HEK293 (cell line): ENCODE measurements around the gene HOXD9.

Experiments used
- CTCF ChIA-PET: fragments of 350-600 bp; formaldehyde crosslinking; extraction: SDS; loops from one replicate; lab custom pipeline; 2021; ENCODE audit warnings: antibody characterized with exemption; lab: Yijun Ruan, JAX
- POLR2A ChIA-PET: fragments of 300-600 bp; formaldehyde crosslinking; extraction: SDS; loops from one replicate; lab custom pipeline; 2020; ENCODE audit warnings: antibody characterized with exemption, inconsistent platforms; lab: Yijun Ruan, JAX
- H3K27ac ChIP-seq: fragments of 200-500 bp; sonication (Bioruptor generic); 2 replicates; pipeline ENCODE4 v1.5.1; 2014; ENCODE audit warnings: low read depth, low read length, control low read depth, inconsistent platforms; ENCODE audit errors: extremely low read depth
- H3K36me3 ChIP-seq, 2 experiments: fragments of 200-500 bp in 1 of 2; sonication (Bioruptor generic) in 1 of 2; 1 replicate in 1 of 2; 2 replicates in 1 of 2; pipeline ENCODE4 v1.5.1; 2014 to 2017; ENCODE audit warnings: inconsistent platforms in 2 of 2, low read length in 2 of 2; ENCODE audit not compliant: control insufficient read depth in 2 of 2, insufficient read depth in 1 of 2
- H3K4me1 ChIP-seq: fragments of 200-500 bp; sonication (Bioruptor generic); 2 replicates; pipeline ENCODE4 v1.5.1; 2014; ENCODE audit warnings: mild to moderate bottlenecking, low read length, inconsistent platforms; ENCODE audit not compliant: control insufficient read depth, insufficient read depth
- H3K4me3 ChIP-seq: 2 replicates; pipeline ENCODE4 v1.5.1; 2011; ENCODE audit warnings: low read depth, mild to moderate bottlenecking, control low read depth, low read length, moderate library complexity
- H3K9me3 ChIP-seq: fragments of 200-500 bp; sonication (Bioruptor generic); 2 replicates; pipeline ENCODE4 v1.5.1; 2014; ENCODE audit warnings: low read depth, low read length, inconsistent platforms; ENCODE audit not compliant: control insufficient read depth, insufficient read depth
- PATZ1 ChIP-seq: fragments of 450-650 bp; formaldehyde crosslinking; IDR thresholded peaks from 2 replicates; pipeline ENCODE4 v1.5.1; 2016; ENCODE audit warnings: missing biosample characterization, missing genetic modification characterization
- PRDM1 ChIP-seq: fragments of 450-650 bp; formaldehyde crosslinking; IDR thresholded peaks from 2 replicates; pipeline ENCODE4; 2016; ENCODE audit warnings: missing biosample characterization, missing genetic modification characterization
- SCRT2 ChIP-seq: fragments of 450-650 bp; formaldehyde crosslinking; IDR thresholded peaks from 2 replicates; pipeline ENCODE4 v1.5.1; 2016; ENCODE audit warnings: missing biosample characterization, missing genetic modification characterization
- ZBTB26 ChIP-seq: fragments of 450-650 bp; formaldehyde crosslinking; optimal IDR thresholded peaks from 2 replicates; pipeline ENCODE3; 2016; ENCODE audit warnings: missing biosample characterization, mild to moderate bottlenecking, missing genetic modification characterization
- ZBTB8A ChIP-seq: fragments of 450-650 bp; formaldehyde crosslinking; IDR thresholded peaks from 2 replicates; pipeline ENCODE4 v1.5.1; 2016; ENCODE audit warnings: missing biosample characterization, missing genetic modification characterization
- ZNF146 ChIP-seq: fragments of 450-650 bp; formaldehyde crosslinking; IDR thresholded peaks from 2 replicates; pipeline ENCODE4 v1.5.1; 2016; ENCODE audit warnings: missing biosample characterization, missing genetic modification characterization
- ZNF148 ChIP-seq: fragments of 450-650 bp; formaldehyde crosslinking; IDR thresholded peaks from 2 replicates; pipeline ENCODE4 v1.5.0; 2017; ENCODE audit warnings: missing biosample characterization, missing genetic modification characterization, borderline replicate concordance
- ZNF184 ChIP-seq: fragments of 450-650 bp; IDR thresholded peaks from 2 replicates; pipeline ENCODE4 v1.5.1; 2018; ENCODE audit warnings: missing biosample characterization, mild to moderate bottlenecking, missing genetic modification characterization
- ZNF274 ChIP-seq, 2 experiments: fragments of 200-500 bp in 1 of 2; fragments of 450-650 bp in 1 of 2; sonication (Bioruptor generic) in 1 of 2; formaldehyde crosslinking in 1 of 2; IDR thresholded peaks; 2 replicates each; pipeline versions ENCODE4 v1.5.1 to v1.6.1; 2014 to 2016; ENCODE audit warnings: borderline replicate concordance in 1 of 2, inconsistent platforms in 1 of 2, low read length in 1 of 2, missing biosample characterization in 1 of 2, missing genetic modification characterization in 1 of 2
- ZNF48 ChIP-seq: fragments of 450-650 bp; formaldehyde crosslinking; IDR thresholded peaks from 2 replicates; pipeline ENCODE4 v1.5.1; 2016; ENCODE audit warnings: missing biosample characterization, missing genetic modification characterization
- ZNF610 ChIP-seq: fragments of 450-650 bp; formaldehyde crosslinking; IDR thresholded peaks from 2 replicates; pipeline ENCODE4 v1.5.1; 2016; ENCODE audit warnings: missing biosample characterization, missing genetic modification characterization, borderline replicate concordance
- ZNF639 ChIP-seq: fragments of 450-650 bp; formaldehyde crosslinking; IDR thresholded peaks from 2 replicates; pipeline ENCODE4 v1.5.1; 2016; ENCODE audit warnings: missing biosample characterization, missing genetic modification characterization
- ZNF692 ChIP-seq: fragments of 450-650 bp; formaldehyde crosslinking; IDR thresholded peaks from 2 replicates; pipeline ENCODE4 v1.5.1; 2016; ENCODE audit warnings: missing biosample characterization, missing genetic modification characterization
- ZNF707 ChIP-seq: fragments of 450-650 bp; formaldehyde crosslinking; IDR thresholded peaks from 2 replicates; pipeline ENCODE4 v1.5.1; 2016; ENCODE audit warnings: missing biosample characterization, missing genetic modification characterization
- ZNF776 ChIP-seq: fragments of 450-650 bp; formaldehyde crosslinking; IDR thresholded peaks from 2 replicates; pipeline ENCODE4 v1.5.0; 2017; ENCODE audit warnings: missing biosample characterization, missing genetic modification characterization, borderline replicate concordance
- ZNF843 ChIP-seq: fragments of 450-650 bp; formaldehyde crosslinking; IDR thresholded peaks from 2 replicates; pipeline ENCODE4 v1.5.1; 2016; ENCODE audit warnings: missing biosample characterization, missing genetic modification characterization
- ZSCAN30 ChIP-seq: fragments of 450-650 bp; IDR thresholded peaks from 2 replicates; pipeline ENCODE4 v1.5.1; 2018; ENCODE audit warnings: missing biosample characterization, mild to moderate bottlenecking, missing genetic modification characterization, moderate library complexity

The HOXD9 gene

GRCh38 chr2:176090862-176091261 is 31.7 kb upstream of the HOXD9 start:
- TF ChIP-seq ZNF639 (tag by site-specific recombination) = no peak
- peak; percentile 84; the same call in 1 of the 2 replicates for TF ChIP-seq PRDM1 (tag by site-specific recombination)
- H3K9me3 ChIP-seq = no peaks in the 10 kb centered on the region
- H3K4me1 ChIP-seq = no peaks in the 10 kb centered on the region
- no peak overlapping the region for H3K27ac ChIP-seq
- H3K4me3 ChIP-seq = no peak overlapping the region
- H3K36me3 ChIP-seq = peaks cover 0 to 16% of the 10 kb centered on the region in 2 experiments; a peak in 1 of 3 replicates
- ChIA-PET CTCF (interaction anchor here (0.5 to 1.0 kb wide), 4 partner anchors 12 to 1494 kb away, joined by 3 to 5 read pairs (median 3); no protein-coding TSS in a partner anchor), POLR2A (no interaction called here)

GRCh38 chr2:176091329-176092258 is 30.9 kb upstream of the HOXD9 start:
- Histone ChIP-seq H3K4me1 (no peaks in the 10 kb centered on the region), H3K4me3 (no peak overlapping the region), H3K9me3 (no peaks in the 10 kb centered on the region), H3K36me3 (peaks cover 0 to 16% of the 10 kb centered on the region in 2 experiments; a peak in 1 of 3 replicates), H3K27ac (no peak overlapping the region)
- POLR2A ChIA-PET = interaction anchor here (6.7 kb wide), 1 partner anchor 14 kb away, joined by 75 read pairs; the partner anchor contains the start of gene HOXD11
- TF ChIP-seq ZBTB8A (0 out of 2 replicates have a peak, but pooled peaks have one; percentile 13), PATZ1 (no peak)
- CTCF ChIA-PET = interaction anchor here (0.5 to 1.9 kb wide), 8 partner anchors 11 to 1494 kb away, joined by 3 to 9 read pairs (median 3); no protein-coding TSS in a partner anchor

- ChIA-PET CTCF (interaction anchor here (0.6 to 1.9 kb wide), 5 partner anchors 12 to 561 kb away, joined by 3 to 9 read pairs (median 3); no protein-coding TSS in a partner anchor), POLR2A (interaction anchor here (0.5 to 6.7 kb wide), 2 partner anchors 13 to 925 kb away, joined by 3 to 75 read pairs; partner anchors contain the start of gene HOXD11)
- H3K36me3 ChIP-seq = peaks cover 0 to 16% of the 10 kb centered on the region in 2 experiments; a peak in 1 of 3 replicates
- no peaks in the 10 kb centered on the region for H3K9me3 ChIP-seq
- H3K4me1 ChIP-seq = peaks cover 6% of the 10 kb centered on the region
- H3K4me3 ChIP-seq = peak within 1 kb of the TSS; percentile 55
- peak within 1 kb of the TSS; percentile 84 for H3K27ac ChIP-seq
- no peak for TF ChIP-seq ZNF610 (tag by site-specific recombination)
- no peak for TF ChIP-seq ZSCAN30
- TF ChIP-seq ZNF707 (tag by site-specific recombination) = no peak
- TF ChIP-seq ZNF776 (tag by site-specific recombination) = no peak
- peak; percentile 59 for TF ChIP-seq ZBTB26 (tag by site-specific recombination)
- no peak for TF ChIP-seq ZNF274 (IDR thresholded peaks at IDR 0.05; ENCODE audit: low read length)
- no peak for TF ChIP-seq ZNF274 (tag by site-specific recombination; IDR thresholded peaks at IDR 0.05; ENCODE audit: borderline replicate concordance)
- no peak for TF ChIP-seq ZNF843 (tag by site-specific recombination)
- peak; percentile 86 for TF ChIP-seq ZNF692
- TF ChIP-seq SCRT2 (tag by site-specific recombination) = peak; percentile 91
- no peak for TF ChIP-seq ZNF48 (tag by site-specific recombination)
- no peak for TF ChIP-seq ZNF146 (tag by site-specific recombination)
- no peak for TF ChIP-seq ZNF148 (tag by site-specific recombination)
- TF ChIP-seq ZNF184 (tag by site-specific recombination) = no peak
Measured at GRCh38 chr2:176092270-176093144, 30.0 kb upstream of the HOXD9 start, which contains the start of gene HOXD13. TSS of gene HOXD13 (plus strand) at chr2:176092721. CDS start at chr2:176092891, 170 bp downstream.
